Esophagus squamous epithelium (tissue), 5 donors: Measurements from ENCODE around the gene CHN2. TPM values are rescaled to one million over a fixed set of nuclear protein-coding genes. Genes with fewer than 3 reads are reported as not detected.

Source experiments
- DNase-seq: peaks from one replicate; lab custom pipeline; 2025; lab: John Stamatoyannopoulos, UW
- H3K27ac ChIP-seq, 4 donors: fragments of 200-600 bp; sonication (generic); one replicate each; pipeline ENCODE4 v1.5.1; 2016 to 2019; ENCODE audit warnings: mild to moderate bottlenecking in 1 of 4
- H3K27me3 ChIP-seq, 4 donors: fragments of 200-600 bp; sonication (generic); 1 replicate in 3 of 4; 2 replicates in 1 of 4; pipeline versions ENCODE4 v1.5.1 to v1.6.0; 2017 to 2021; ENCODE audit warnings: antibody characterized with exemption in 1 of 4
- H3K36me3 ChIP-seq, 3 donors: fragments of 200-600 bp; sonication (generic); one replicate each; pipeline ENCODE4 v1.5.1; 2016 to 2019
- H3K4me1 ChIP-seq, 3 donors: fragments of 200-600 bp; sonication (generic); one replicate each; pipeline ENCODE4 v1.5.1; 2017 to 2019
- H3K4me3 ChIP-seq, 4 donors: fragments of 200-600 bp; sonication (generic); 1 replicate in 3 of 4; 2 replicates in 1 of 4; pipeline ENCODE4 v1.5.1; 2016 to 2019; ENCODE audit warnings: mild to moderate bottlenecking in 2 of 4, moderate library complexity in 1 of 4
- H3K9me3 ChIP-seq, 3 donors: fragments of 200-600 bp; sonication (generic); one replicate each; pipeline ENCODE4 v1.5.1; 2016 to 2019
- CTCF ChIP-seq, 6 experiments: fragments of 450-650 bp in 4 of 6; fragments of 200-600 bp in 2 of 6; sonication (generic) in 2 of 6; IDR thresholded peaks; one replicate each; pipeline ENCODE4 v1.5.1; 2016 to 2019; ENCODE audit warnings: antibody characterized with exemption in 6 of 6, mild to moderate bottlenecking in 4 of 6, moderate library complexity in 4 of 6
- POLR2A ChIP-seq, 4 donors: fragments of 450-650 bp; IDR thresholded peaks; one replicate each; pipeline ENCODE4 v1.6.1; 2017; ENCODE audit warnings: antibody characterized with exemption in 4 of 4, mild to moderate bottlenecking in 4 of 4, moderate library complexity in 3 of 4
- WGBS, 2 donors: methylation state at CpG; one replicate each; pipeline ENCODE4 v1.1.5; 2018; 5-methylcytosine and 5-hydroxymethylcytosine counted together
- intact Hi-C: fragments of 100-400 bp; cut with DNase I; formaldehyde crosslinking; loops from one replicate; pipeline ENCODE4 v1.15.0; 2022
- total RNA-seq, 4 donors: library from RNA; depleted of rRNA; stranded (reverse); fragments of >200 nt; gene quantifications; one replicate each; pipeline ENCODE4 v1.1.0, GENCODE V29; 2016
- donor health status: DM: yes; HTN: yes; CAD: no.

CHN2 gene
- total RNA-seq, 4 donors from 2014 or later: 0.08 to 8.6 (median 1.7) TPM

- intact Hi-C loops: no loop called here
- no peak for DNase-seq
Observed at GRCh38 chr7:29332875-29333855, 138.6 kb downstream of the CHN2 start.

DNA sequence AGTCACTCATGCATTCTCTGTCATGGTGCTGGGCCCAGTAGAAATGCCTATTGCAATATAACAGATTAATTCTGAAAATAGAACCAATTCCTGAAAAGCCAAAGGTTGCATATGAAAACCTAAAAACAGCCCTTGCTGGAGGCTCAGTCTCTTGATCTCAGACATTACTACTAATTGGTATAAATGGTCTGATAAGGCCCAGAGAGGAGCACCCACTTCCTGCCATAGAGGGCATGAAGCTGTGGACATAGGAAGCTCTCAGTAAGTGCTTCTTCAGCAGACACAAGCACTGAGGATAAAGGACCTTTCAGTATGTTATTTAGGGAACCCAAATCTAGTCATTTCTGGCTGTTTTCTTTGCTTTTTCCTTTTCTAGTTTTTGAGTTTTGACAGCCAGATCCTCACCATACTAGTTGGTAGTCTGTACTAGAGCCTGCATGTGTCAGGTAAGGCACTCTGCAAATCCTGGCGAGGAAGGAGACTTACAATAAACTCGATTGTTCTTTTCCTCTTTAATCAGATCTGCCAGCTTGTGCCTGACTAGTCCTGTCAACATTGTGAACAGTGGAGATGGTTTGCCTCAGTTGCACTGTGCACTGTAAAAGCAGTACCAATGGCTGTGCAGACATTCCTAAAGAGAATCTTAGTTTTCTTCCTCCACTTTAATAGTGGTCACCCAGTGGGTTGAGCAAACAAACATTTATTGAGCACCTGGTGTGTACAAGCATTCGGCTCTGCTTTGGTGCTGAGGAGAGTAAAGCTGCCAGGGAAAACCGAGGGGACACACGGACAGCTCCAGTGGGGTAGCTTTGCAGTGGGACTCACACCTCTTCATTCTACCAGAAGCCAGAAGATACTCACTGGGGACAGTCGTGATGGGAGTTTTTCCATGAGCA, 140.9 kb downstream of the CHN2 start:
- TF ChIP-seq POLR2A (IDR thresholded peaks at IDR 0.05) (no peak), CTCF (IDR thresholded peaks at IDR 0.05) (no peak)
- H3K36me3 ChIP-seq: no peaks in the 10 kb centered on the region
- no peaks in the 10 kb centered on the region for H3K27me3 ChIP-seq
- 83 to 89% methylated on average over 6 of the region's 6 CpGs for WGBS, 2 donors
- no peak overlapping the region for H3K27ac ChIP-seq
- intact Hi-C loops: no loop called here
- peaks cover 0 to 24% (median 0%) of the 10 kb centered on the region in 3 donors for H3K4me1 ChIP-seq
- no peak overlapping the region for H3K4me3 ChIP-seq
- DNase-seq: no peak
- no peaks in the 10 kb centered on the region for H3K9me3 ChIP-seq

More at GRCh38 chr7:29332875-29333855, 138.6 kb downstream of the CHN2 start:
- Histone ChIP-seq H3K36me3 (no peaks in the 10 kb centered on the region), H3K27me3 (no peaks in the 10 kb centered on the region), H3K27ac (no peak overlapping the region), H3K4me1 (peaks cover 0 to 33% (median 0%) of the 10 kb centered on the region in 3 donors), H3K4me3 (no peak overlapping the region), H3K9me3 (no peaks in the 10 kb centered on the region)
- 83 to 85% methylated on average over 12 to 14 of the region's 14 CpGs for WGBS, 2 donors
- no peak for TF ChIP-seq POLR2A (IDR thresholded peaks at IDR 0.05)
- no peak for TF ChIP-seq CTCF (IDR thresholded peaks at IDR 0.05)

DNA sequence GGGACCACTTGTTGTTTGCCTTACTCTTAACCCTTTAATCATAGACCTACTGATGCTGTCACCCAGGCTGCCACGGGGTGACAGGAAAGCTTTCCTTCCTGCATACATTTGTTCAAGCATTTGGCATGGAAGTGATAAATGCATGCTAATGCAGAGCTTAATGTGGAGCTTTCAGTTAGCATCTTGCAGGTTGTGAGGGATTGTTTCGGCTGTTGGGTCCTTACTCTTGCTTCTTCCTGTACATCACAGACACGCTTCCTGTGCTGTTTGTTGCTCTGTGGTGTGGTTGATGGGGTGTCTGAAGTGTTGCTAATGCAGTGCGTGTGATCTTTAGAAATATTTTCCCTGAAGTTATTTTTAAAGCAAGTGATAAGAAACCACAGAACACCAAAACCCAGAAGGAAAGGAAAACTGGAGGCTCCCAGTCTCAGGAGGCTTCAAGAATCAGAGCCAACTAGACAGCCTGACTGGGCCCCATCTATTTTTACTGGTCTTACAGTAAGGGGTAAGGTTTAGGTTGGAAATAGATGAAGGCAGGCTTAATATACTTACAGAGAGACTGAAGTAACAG, 143.1 kb downstream of the CHN2 start:
- H3K27ac ChIP-seq: no peak overlapping the region
- no peaks in the 10 kb centered on the region for H3K36me3 ChIP-seq
- DNase-seq: no peak
- H3K27me3 ChIP-seq: no peaks in the 10 kb centered on the region
- H3K9me3 ChIP-seq: no peaks in the 10 kb centered on the region
- TF ChIP-seq POLR2A (IDR thresholded peaks at IDR 0.05) (no peak), CTCF (IDR thresholded peaks at IDR 0.05) (no peak)
- H3K4me3 ChIP-seq: no peak overlapping the region
- 36 to 65% methylated on average over 3 to 4 of the region's 4 CpGs for whole genome bisulfite sequencing, 2 donors
- H3K4me1 ChIP-seq: peaks cover 0 to 22% (median 0%) of the 10 kb centered on the region in 3 donors
- intact Hi-C loops: no loop called here

DNA sequence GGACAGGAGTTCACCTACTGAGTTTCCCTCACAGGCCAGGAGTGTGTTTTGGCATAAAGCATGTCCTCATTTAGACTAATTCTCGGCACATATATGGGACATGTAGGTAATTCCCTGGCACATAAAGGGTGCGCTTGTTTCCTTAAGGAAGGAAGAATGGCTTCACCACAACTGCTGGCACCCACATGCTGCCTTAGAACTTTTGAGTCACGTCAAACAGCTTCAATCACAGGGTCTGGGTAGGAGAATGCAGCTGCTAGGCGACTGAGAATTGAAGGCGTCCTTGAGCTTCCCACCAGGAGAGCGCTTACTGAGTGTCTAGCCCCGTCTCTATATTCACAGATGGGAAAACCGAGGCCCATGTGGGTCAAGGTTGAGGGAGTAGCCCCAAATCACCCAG, 146.1 kb downstream of the CHN2 start:
- H3K4me3 ChIP-seq: no peak overlapping the region
- H3K36me3 ChIP-seq: no peaks in the 10 kb centered on the region
- no peak for DNase-seq
- no peaks in the 10 kb centered on the region for H3K27me3 ChIP-seq
- H3K9me3 ChIP-seq: no peaks in the 10 kb centered on the region
- 85 to 88% methylated on average over 8 of the region's 8 CpGs for WGBS, 2 donors
- intact Hi-C loops: no loop called here
- H3K27ac ChIP-seq: no peak overlapping the region
- TF ChIP-seq POLR2A (IDR thresholded peaks at IDR 0.05) (no peak), CTCF (IDR thresholded peaks at IDR 0.05) (no peak)
- peaks cover 0 to 39% (median 7%) of the 10 kb centered on the region in 3 donors for H3K4me1 ChIP-seq
